ENCODE results near the gene RAD51B.

Gene RAD51B

DNA sequence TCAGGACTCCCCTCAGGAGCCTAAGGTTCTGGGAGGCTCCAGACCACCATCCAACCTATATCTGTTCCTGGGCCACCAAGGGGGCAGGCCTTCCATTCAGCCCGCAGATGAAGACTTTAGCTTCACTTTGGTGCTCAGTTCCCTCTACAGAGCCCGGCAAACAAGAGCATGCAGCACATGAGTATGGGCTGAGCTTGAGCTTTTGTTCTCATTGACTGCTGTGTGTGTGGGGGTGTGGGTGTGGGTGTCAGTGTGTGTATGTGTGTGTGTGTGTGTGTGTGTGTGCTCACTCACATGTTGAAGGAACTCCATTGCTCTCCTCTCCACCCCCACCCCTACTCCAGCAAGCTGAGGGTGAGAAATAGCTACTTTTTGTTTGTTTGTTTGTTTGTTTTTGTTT lies 754.1 kb downstream of the RAD51B start:
- DNase-seq, result no peak

GRCh38 chr14:68574461-68574860 lies 754.9 kb downstream of the RAD51B start:
- no peak for DNase-seq

- DNase-seq, result no peak
Observed at GRCh38 chr14:68574906-68575305, 755.3 kb downstream of the RAD51B start.

GRCh38 chr14:68575426-68575825 lies 755.8 kb downstream of the RAD51B start:
- DNase-seq, result no peak

DNA sequence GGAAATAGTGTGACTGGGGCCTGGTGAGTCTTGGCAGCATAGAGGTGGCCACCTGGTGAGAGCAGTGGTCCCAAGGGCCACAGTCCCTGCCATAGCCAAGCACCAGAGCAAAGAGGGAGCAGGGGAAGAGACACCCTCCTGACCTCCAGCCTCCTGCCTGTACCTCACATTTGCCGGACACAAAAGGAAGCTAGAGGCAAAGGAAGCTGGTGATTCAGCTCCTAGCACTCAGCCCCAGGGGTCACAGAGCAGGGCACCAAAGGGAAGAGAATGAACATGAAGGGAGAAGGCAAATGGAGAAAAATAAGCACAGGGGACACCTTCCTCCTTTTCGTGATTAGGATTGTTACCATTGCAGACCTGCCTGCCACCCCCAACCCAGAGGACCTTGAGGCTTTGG lies 756.5 kb downstream of the RAD51B start:
- no peak for DNase-seq

- no peak for DNase-seq
Observed at GRCh38 chr14:68576496-68577244, 757.1 kb downstream of the RAD51B start.

DNA sequence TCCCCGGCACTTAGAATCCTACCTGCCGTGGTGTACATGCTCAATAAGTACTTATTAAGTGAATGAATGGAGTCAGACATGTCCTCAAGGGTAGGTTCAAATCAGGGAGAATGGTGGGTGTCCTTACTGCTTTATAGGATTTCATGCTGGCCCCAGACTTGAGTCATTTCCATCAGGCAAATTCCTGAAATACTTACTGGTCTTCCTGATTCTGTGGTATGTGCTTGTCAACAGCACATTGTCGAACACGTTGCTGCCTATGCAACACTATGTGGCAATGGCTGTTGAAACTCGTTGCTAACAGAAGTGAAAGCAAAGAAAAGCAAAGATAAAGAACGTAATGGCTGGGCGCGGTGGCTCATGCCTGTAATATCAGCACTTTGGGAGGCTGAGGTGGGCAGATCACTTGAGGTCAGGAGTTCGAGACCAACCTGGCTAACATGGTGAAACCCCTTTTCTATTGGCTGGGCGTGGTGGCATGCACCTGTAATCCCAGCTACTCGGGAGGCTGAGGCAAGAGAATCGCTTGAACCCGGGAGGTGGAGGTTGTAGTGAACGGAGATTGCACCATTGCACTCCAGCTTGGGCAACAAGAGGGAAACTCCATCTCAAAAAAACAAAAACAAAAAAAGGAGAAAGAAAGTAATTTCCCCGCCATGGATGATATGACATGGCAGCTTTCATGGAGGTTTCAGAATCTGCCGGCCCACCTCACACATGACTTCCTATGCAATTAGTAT lies 758.4 kb downstream of the RAD51B start:
- DNase-seq, result no peak

DNA sequence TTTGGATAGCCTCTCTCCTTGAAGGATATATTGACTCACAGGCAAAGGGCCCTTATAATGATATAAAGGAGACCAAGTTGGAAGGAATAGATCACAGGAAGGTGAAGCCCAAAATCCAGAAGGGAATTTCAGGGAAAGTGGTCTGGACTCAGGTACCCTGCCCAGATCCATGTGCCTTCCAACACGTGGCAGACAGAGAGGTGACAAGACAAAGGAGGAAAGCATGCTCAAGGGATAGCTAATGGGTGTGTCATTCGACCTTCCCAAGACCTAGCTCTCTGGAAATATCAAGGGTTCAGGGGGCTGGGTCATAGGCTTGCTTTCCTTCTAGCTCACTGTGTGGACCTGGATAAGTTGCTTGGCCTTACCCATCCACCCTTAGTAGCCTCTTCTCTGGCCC lies 759.0 kb downstream of the RAD51B start:
- no peak for DNase-seq

DNA sequence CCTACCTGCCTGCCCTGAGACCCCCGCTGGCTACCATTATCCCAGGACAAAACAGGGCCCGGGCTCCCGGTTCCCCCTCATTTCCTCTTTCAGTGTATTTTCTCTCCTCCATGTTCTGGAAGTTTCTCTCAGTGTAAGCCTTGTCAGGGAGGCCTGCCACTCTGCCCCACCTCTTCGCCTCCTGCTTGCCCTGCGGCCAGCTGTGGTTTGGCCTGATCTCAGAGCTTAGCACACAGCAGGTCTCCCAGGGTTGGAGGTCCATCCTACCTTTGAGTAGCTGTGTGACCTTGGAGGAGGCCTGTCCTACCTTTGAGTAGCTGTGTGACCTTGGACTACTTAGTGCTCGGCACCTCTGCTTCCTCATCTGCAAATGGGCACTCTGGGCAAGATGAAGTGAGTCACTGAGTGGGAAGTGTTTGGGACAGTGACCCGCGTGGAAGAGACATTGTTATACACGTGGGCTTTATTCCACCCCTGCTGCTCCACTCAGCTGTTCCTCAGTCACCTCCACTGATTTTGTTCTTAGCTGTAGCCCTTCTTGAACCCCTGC lies 760.6 kb downstream of the RAD51B start:
- DNase-seq, result no peak

- no peak for DNase-seq
Observed at GRCh38 chr14:68580671-68581070, 761.1 kb downstream of the RAD51B start.

- DNase-seq, result no peak
Observed at GRCh38 chr14:68583548-68584280, 764.1 kb downstream of the RAD51B start.

- no peak for DNase-seq
Observed at GRCh38 chr14:68584786-68585185, 765.2 kb downstream of the RAD51B start.

DNA sequence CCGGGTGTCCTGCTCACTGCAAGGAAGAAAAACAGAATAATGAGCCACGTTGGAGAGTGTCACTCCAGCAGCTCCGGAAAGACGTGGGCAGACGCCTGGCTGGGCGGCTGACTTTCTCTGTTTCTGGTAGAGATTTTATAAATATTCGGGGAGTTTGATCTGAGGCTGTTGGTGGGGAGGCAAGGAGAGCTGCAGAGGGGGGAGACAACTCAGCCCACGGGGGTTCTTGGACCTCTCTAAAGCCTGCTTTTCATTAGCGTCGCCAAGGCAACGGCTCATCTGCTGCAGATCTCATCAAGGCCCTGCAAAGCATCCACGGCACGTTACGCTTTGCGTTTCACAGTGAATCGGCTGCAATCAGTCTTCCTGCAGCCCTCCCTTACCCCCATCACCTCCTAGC lies 766.1 kb downstream of the RAD51B start:
- DNase-seq, result no peak

GRCh38 chr14:68586896-68587751 lies 767.5 kb downstream of the RAD51B start:
- no peak for DNase-seq

DNA sequence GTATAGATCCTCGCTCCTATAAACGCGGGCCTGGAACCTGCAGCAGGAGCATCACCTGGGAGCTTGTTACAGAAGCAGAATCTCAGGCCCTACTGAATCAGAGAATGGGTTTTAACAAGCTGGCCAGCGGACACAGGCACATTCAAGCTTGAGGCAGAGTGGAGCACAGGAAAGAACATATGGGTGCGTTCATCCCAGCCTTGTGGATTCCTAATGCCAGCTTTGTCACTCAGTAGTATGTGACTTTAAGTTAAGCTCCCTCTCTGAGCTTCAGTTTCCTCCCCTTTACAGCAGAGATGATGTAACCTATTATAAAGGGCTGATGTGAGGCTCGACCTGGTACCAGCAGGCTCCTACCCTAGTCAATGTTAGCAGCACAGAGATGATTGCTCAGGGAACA lies 768.4 kb downstream of the RAD51B start:
- DNase-seq, result no peak

DNA sequence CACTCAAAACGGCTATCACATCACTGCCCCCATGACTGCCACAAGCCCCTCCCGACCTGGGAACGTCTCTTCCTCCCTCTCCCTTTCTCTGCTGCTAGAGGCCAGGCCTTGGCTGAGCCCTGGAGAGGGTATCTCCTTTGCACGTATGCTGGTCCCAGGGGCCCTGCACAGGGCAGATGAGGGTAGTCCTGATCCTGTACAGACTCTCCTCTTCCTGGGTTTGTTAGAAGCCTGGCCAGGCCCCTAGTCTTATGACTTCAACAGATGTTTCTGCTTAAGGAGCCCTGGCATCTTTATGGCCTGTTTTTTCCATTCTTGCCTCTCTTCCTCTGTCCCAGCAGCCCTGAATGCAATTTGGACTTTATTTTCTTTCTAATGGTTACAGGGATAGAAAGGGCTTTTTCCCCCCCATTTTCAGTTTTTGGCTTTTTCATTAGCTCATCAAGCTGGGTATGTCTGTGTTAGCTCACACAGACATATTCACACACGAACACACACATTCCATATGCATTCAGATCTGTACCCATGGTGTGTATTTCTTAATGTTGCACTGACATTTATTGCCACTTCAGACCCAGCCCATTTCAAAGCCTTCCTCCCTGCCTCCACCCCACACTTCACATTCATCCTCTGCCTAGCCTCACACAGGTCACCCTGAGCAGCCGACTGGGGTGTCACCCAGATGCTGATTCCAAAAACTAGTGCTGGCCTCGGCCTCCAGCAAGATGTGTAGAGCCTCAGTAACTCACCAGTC lies 770.0 kb downstream of the RAD51B start:
- DNase-seq, result no peak

GRCh38 chr14:68590201-68590522 lies 770.6 kb downstream of the RAD51B start:
- DNase-seq, result no peak

DNA sequence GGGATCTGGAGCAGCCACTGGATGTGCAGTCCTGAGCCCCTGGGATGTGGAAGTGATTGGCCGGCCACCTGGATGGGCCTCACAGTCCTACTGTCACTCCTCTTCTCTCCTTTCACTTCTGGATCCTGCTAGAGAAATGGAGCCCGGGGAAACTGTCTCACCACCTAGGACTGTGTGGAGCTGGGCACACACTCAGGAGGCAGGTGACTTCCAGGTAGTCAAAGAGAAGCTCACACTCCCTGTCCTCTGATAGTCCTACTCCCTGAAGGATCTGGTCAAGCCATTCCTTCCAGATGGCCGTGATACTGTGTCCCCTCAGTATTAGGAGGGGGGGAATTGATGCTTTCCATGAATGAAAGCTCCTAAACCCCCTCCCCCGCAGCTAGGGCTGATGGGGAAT lies 772.2 kb downstream of the RAD51B start:
- no peak for DNase-seq

DNA sequence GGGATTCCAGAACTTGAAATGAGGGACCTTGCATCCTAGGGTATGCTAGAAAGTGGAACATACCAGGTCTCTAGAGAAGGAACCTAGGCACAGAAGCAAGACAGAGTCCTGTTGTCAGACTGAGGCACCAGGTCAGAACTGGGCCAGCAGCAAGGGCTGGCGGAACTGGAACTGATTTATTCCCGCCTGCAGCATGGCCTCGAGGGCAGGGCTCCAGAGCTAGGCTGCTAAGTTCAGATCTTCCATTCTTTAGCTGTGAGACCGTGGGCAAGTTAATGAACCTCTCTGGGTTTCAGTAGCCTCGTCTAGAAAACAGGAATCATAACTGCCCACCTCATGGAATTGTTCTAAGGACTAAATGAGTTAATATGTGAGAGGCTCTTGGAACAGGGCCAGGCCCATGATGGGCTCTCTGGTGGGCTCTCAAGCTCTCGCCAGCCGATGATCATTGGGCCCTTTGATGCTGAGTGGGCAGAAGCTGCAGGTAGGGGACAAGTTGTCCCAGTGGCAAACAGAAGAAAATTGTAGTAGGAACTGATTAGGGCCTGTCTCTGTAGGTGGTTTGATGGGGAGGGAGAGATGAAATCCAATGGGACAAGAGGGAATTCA lies 773.5 kb downstream of the RAD51B start:
- no peak for DNase-seq

- no peak for DNase-seq
Observed at GRCh38 chr14:68593806-68594536, 774.4 kb downstream of the RAD51B start.

Data from SHP77 (cell line).